ENCODE results near the gene NYAP1.

- no peak for TF ChIP-seq POLR2A (IDR thresholded peaks at IDR 0.05; ENCODE audit: control extremely low read depth in 1 of 2, low read depth in 2 of 2, low read length in 2 of 2)
- TF ChIP-seq, protein P1, sequence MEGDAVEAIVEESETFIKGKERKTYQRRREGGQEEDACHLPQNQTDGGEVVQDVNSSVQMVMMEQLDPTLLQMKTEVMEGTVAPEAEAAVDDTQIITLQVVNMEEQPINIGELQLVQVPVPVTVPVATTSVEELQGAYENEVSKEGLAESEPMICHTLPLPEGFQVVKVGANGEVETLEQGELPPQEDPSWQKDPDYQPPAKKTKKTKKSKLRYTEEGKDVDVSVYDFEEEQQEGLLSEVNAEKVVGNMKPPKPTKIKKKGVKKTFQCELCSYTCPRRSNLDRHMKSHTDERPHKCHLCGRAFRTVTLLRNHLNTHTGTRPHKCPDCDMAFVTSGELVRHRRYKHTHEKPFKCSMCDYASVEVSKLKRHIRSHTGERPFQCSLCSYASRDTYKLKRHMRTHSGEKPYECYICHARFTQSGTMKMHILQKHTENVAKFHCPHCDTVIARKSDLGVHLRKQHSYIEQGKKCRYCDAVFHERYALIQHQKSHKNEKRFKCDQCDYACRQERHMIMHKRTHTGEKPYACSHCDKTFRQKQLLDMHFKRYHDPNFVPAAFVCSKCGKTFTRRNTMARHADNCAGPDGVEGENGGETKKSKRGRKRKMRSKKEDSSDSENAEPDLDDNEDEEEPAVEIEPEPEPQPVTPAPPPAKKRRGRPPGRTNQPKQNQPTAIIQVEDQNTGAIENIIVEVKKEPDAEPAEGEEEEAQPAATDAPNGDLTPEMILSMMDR (IDR thresholded peaks at IDR 0.05; ENCODE audit: control extremely low read depth in 1 of 3, insufficient read depth in 1 of 3, low read depth in 1 of 3, low read length in 3 of 3) = peak in 2 of 3 experiments; percentile 77 to 97; a peak in 3 of 4 replicates
- TF ChIP-seq ZNF274 (IDR thresholded peaks at IDR 0.05; ENCODE audit: borderline replicate concordance, extremely low read depth, low read length) = no peak
- no peak for TF ChIP-seq POLR2AphosphoS5 (IDR thresholded peaks at IDR 0.05; ENCODE audit: low read depth, low read length)
- TF ChIP-seq USF2 (IDR thresholded peaks at IDR 0.05; ENCODE audit: low read length) = no peak
- no peak for TF ChIP-seq MAFK (IDR thresholded peaks at IDR 0.05; ENCODE audit: low read depth, low read length)
- TF ChIP-seq SUZ12 (IDR thresholded peaks at IDR 0.05; ENCODE audit: low read length) = no peak
- TF ChIP-seq SP2 (IDR thresholded peaks at IDR 0.05; ENCODE audit: low read length) = no peak
- no peak for TF ChIP-seq TAF1 (IDR thresholded peaks at IDR 0.05; ENCODE audit: low read depth, low read length)
These were observed 521 bp upstream of the NYAP1 start for GRCh38 chr7:100483090-100483721.

Data from H1 (cell line).